ENCODE measurements around the gene DCAF8.

- TF ChIP-seq CTCF (IDR thresholded peaks at IDR 0.05; ENCODE audit: insufficient read depth, low read depth, low read length): no peak
- no peak for TF ChIP-seq EZH2 (IDR thresholded peaks at IDR 0.05; ENCODE audit: insufficient read depth, low read length)
Measured at GRCh38 chr1:160227034-160227433, 35.3 kb downstream of the DCAF8 start.

All from astrocyte (in vitro differentiated cells and primary cell).